ENCODE measurements around the gene RFK. TPM values are rescaled to one million over a fixed set of nuclear protein-coding genes. Genes with fewer than 3 reads are reported as not detected.

Gene RFK
- total and polyA plus RNA-seq, 2 of the 13 experiments (the other 11 are each of a cell fraction or from before 2014, with no cell fraction given), result 18.2 to 37.2 TPM

DNA sequence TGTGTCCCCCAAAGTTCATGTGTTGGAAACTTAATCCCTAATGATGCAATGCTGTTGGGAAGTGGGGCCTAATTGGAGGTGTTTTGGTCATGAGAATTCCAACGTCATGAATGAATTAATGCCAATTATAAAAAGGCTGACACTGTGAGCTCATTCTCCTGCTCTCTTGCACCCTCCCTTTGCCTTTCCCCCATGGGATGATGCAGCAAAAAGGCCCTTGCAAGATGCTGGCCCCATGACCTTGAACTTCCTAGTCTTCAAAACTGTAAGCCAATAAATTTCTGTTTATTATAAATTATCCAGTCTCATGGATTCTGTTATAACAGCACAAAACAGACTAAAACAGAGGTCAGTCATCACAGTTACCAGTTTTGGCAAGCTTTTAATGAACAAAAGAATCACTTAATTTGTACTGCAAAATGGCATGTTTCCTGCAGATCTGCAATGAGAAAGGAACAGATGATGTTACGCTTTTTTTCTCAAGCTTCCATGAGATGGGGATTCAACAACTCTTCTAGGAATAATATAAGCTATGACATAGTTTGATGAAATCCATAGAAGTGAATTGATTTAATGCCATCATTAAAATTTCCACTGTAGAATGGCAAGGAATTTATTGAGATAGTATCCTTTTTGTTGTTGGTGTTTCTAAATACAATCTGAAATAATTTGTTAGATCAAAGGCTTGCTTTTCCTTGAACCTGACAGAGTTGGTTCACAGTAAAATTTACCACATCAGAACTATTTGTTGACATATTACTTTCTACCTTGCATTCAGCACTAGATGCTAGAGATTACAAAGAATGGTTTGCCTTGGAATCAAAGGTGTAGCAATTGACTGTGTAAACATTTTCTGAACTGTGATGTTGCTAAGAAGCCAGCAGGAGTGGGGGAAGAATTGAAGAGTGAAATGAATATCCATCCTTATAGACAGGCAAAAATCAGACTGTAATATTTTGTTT, 29.3 kb upstream of the RFK start (continued):
- TF ChIP-seq SP1 (IDR thresholded peaks at IDR 0.05) (no peak), SP1 (CRISPR knock-in tag; IDR thresholded peaks at IDR 0.05) (no peak), STAT5B (CRISPR knock-in tag; IDR thresholded peaks at IDR 0.05) (0 out of 2 replicates have a peak, but pooled peaks have one; percentile 30), ZBTB14 (CRISPR knock-in tag; IDR thresholded peaks at IDR 0.05) (no peak), ZNF326 (CRISPR knock-in tag; IDR thresholded peaks at IDR 0.05; ENCODE audit: borderline replicate concordance) (no peak), ZFP37 (CRISPR knock-in tag; IDR thresholded peaks at IDR 0.05; ENCODE audit: borderline replicate concordance) (no peak), ZNF703 (CRISPR knock-in tag; IDR thresholded peaks at IDR 0.05; ENCODE audit: borderline replicate concordance) (no peak), ZBTB26 (CRISPR knock-in tag; IDR thresholded peaks at IDR 0.05; ENCODE audit: borderline replicate concordance) (no peak), KAT2B (IDR thresholded peaks at IDR 0.05; ENCODE audit: borderline replicate concordance, low read depth, low read length) (no peak), SMARCE1 (IDR thresholded peaks at IDR 0.05; ENCODE audit: borderline replicate concordance) (no peak), PRPF4 (IDR thresholded peaks at IDR 0.05; ENCODE audit: low read depth, low read length, poor library complexity, severe bottlenecking) (no peak), ZNF775 (CRISPR knock-in tag; IDR thresholded peaks at IDR 0.05; ENCODE audit: borderline replicate concordance) (no peak), ZNF446 (CRISPR knock-in tag; IDR thresholded peaks at IDR 0.05) (no peak), SAFB2 (CRISPR knock-in tag; IDR thresholded peaks at IDR 0.05; ENCODE audit: borderline replicate concordance, low read depth) (no peak), RARA (CRISPR knock-in tag; IDR thresholded peaks at IDR 0.05) (peak; percentile 89), ZNF674 (CRISPR knock-in tag; IDR thresholded peaks at IDR 0.05; ENCODE audit: low read depth) (no peak)
- TF ChIP-seq, protein P1, sequence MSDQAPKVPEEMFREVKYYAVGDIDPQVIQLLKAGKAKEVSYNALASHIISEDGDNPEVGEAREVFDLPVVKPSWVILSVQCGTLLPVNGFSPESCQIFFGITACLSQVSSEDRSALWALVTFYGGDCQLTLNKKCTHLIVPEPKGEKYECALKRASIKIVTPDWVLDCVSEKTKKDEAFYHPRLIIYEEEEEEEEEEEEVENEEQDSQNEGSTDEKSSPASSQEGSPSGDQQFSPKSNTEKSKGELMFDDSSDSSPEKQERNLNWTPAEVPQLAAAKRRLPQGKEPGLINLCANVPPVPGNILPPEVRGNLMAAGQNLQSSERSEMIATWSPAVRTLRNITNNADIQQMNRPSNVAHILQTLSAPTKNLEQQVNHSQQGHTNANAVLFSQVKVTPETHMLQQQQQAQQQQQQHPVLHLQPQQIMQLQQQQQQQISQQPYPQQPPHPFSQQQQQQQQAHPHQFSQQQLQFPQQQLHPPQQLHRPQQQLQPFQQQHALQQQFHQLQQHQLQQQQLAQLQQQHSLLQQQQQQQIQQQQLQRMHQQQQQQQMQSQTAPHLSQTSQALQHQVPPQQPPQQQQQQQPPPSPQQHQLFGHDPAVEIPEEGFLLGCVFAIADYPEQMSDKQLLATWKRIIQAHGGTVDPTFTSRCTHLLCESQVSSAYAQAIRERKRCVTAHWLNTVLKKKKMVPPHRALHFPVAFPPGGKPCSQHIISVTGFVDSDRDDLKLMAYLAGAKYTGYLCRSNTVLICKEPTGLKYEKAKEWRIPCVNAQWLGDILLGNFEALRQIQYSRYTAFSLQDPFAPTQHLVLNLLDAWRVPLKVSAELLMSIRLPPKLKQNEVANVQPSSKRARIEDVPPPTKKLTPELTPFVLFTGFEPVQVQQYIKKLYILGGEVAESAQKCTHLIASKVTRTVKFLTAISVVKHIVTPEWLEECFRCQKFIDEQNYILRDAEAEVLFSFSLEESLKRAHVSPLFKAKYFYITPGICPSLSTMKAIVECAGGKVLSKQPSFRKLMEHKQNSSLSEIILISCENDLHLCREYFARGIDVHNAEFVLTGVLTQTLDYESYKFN (CRISPR knock-in tag; conservative IDR thresholded peaks at IDR 0.05), result peak; percentile 85
- TF ChIP-seq, protein P2, sequence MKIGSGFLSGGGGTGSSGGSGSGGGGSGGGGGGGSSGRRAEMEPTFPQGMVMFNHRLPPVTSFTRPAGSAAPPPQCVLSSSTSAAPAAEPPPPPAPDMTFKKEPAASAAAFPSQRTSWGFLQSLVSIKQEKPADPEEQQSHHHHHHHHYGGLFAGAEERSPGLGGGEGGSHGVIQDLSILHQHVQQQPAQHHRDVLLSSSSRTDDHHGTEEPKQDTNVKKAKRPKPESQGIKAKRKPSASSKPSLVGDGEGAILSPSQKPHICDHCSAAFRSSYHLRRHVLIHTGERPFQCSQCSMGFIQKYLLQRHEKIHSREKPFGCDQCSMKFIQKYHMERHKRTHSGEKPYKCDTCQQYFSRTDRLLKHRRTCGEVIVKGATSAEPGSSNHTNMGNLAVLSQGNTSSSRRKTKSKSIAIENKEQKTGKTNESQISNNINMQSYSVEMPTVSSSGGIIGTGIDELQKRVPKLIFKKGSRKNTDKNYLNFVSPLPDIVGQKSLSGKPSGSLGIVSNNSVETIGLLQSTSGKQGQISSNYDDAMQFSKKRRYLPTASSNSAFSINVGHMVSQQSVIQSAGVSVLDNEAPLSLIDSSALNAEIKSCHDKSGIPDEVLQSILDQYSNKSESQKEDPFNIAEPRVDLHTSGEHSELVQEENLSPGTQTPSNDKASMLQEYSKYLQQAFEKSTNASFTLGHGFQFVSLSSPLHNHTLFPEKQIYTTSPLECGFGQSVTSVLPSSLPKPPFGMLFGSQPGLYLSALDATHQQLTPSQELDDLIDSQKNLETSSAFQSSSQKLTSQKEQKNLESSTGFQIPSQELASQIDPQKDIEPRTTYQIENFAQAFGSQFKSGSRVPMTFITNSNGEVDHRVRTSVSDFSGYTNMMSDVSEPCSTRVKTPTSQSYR (CRISPR knock-in tag; IDR thresholded peaks at IDR 0.05; ENCODE audit: borderline replicate concordance), result peak; percentile 57; the same call in 1 of the 2 replicates

Data from HepG2 (cell line).